Stimulated activated CD4-positive, alpha-beta T cell treated with anti-CD3 and anti-CD28 coated beads, TNF-alpha, amount 100 ng/mL, for 1 hour (primary cell): ENCODE measurements around the gene ARG2.

Source experiments
- DNase-seq, 3 donors: peaks; one replicate each; pipeline ENCODE4 v3.0.0-alpha.2; 2020; ENCODE audit warnings: low read depth in 3 of 3, low spot score in 1 of 3

ARG2 gene

DNA sequence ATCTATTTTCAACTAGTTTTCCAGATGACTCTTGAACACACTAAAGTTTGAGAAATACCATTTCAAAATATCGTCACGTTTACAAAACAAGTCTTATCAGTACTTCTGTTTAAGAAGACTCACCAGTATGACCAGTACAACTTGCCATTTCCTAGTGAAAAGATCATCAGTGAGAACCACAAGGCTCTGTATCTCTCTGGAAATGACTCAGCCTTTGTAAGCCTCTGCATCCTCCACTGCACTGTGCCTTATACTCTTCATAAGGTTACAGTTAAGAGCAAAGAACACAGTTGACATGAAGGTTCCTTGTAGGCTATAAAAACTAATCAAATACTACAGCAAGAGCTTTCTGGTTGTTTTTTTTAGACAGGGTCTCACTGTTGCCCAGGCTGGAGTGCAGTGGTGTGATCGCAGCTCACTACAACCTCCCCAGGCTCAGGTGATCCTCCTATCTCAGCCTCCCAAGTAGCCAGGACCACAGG lies 60.4 kb downstream of the ARG2 start:
- DNase-seq: no peak

DNA sequence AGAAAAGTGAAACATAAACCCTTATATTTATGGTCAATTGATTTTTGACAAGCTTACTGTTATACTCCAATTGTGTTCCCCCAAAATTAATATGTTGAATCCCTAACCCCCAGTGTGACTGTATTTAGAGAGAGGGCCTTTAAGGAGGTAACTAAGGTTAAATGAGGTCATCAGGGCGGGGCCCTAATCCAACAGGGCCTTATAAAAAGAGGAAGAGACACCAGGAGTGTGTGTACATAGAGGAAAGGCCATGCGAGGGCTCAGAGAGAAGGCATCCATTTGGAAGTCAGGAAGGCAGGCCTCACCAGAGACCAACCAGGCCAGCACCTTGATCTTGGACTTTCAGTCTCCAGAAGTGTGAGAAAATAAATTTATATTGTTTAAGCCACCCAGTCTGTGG lies 61.2 kb downstream of the ARG2 start:
- DNase-seq: no peak

GRCh38 chr14:67683842-67684241 lies 64.1 kb downstream of the ARG2 start:
- DNase-seq: no peak

DNA sequence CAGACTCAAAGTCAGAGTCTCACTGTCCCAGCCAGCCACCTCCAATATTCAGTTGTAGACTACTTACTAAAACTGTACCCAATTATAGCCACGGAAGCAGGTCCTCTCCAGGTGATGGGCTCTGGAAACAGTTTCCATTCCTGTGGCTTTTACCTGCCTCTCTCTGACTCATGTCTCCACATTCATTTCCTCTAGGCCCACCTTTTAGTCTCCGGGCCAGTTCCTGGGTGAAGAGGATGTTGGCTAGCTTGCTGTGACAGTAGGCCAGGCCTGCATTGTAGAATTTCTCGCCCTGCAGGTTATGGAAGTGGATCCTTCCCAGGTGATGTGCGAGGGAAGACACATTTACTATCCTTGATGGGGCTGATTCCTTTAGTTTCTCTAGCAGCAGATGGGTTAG lies 70.3 kb downstream of the ARG2 start:
- DNase-seq: no peak

DNA sequence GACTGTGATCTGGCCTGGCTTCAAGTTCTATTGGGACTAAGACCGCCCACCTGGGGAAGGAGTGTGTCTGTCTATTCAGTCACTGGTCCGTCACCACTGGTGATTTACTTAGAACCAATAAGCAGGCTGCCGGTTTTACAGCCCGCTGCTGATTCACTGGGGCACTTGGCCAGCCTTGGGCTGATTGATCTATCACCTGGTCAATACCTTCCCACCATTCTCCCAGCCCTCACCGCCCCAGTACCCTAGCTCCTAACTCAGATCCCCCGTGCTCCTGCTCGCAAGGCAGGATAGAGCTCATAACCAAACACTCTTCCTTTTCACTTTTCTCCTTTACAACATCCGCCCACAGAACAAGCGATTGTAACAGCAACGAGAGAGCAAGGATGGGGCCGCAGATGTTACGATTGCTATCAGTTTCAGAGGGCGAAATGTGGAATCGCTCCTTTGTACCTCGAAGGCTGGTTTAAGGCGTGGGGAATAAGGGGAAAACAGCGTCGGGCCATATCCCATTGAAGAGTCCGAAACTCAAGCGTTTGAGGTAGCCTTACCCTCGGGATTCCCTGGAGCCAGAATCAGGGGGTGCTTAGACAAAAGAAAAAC lies 75.2 kb downstream of the ARG2 start:
- DNase-seq: peak in 1 of 3 donors; percentile 29

DNA sequence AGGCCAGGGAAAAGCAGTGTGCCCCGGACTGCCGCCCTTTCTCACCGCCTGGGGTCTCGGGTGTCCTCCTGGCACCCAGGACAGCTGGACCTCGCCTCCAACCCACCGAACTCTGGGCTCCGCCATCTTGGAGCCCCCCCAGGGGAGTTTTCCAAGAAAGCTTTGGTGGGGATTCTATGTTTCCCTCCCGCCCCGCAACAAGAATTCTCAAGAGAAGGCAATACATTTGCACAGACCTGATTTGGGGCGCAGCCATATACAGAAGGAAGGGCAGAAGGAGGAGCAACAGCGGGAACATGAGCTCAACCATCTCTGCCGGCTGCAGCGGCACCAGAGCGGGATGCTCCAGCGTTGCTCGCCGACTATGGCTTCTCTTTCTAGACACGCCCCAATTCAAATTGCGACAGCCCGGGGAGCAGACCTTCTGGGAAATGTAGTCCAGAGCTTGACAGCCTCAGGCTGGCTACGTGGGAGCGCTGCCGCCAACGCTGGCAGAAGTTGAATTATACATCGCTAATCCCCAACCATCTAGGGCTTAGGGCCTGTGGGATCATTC lies 75.8 kb downstream of the ARG2 start, which contains the start of gene RDH11:
Gene RDH11, minus strand, starts transcription at position 371 of the 556 bp plus-strand sequence. Its CDS starts 61 bp downstream, at position 310.
- DNase-seq: peak; percentile 49 to 63 (median 53)

GRCh38 chr14:67697006-67697405 lies 77.3 kb downstream of the ARG2 start:
- no peak for DNase-seq

GRCh38 chr14:67698179-67698578 lies 78.5 kb downstream of the ARG2 start:
- DNase-seq: no peak
